H1 (cell line): ENCODE data around the gene PRX. TPM values are rescaled to one million over a fixed set of nuclear protein-coding genes. Genes with fewer than 3 reads are reported as not detected.

Experiments used
- CTCF ChIA-PET: fragments of 300-600 bp; sonication (Branson Sonifier 250); formaldehyde crosslinking; loops from one replicate; lab custom pipeline; 2021; ENCODE audit not compliant: partially characterized antibody; lab: Charles Lee
- POLR2A ChIA-PET: fragments of 300-600 bp; sonication (Branson Sonifier 250); formaldehyde crosslinking; loops from one replicate; lab custom pipeline; 2021; ENCODE audit warnings: inconsistent platforms; ENCODE audit not compliant: partially characterized antibody; lab: Charles Lee
- DNase-seq, 2 experiments: peaks; one replicate each; pipeline versions ENCODE4 v3.0.0 to v3.0.0-alpha.2; 2010 to 2022; ENCODE audit warnings: low spot score in 2 of 2, low read depth in 1 of 2, mixed read lengths in 1 of 2
- FAIRE-seq: peaks from 2 replicates; lab custom pipeline; 2011; peaks lifted over from hg19 to GRCh38; lab: Jason Lieb, UNC
- H2AFZ ChIP-seq: 2 replicates; pipeline ENCODE4 v1.8.1; 2012; ENCODE audit warnings: low read length, inconsistent platforms
- H2AK5ac ChIP-seq: 2 replicates; pipeline ENCODE4 v1.6.1; 2013; ENCODE audit warnings: low read depth, low read length
- H2BK120ac ChIP-seq: replicated peaks from 2 replicates; pipeline ENCODE3; 2013; ENCODE audit warnings: low read depth, low read length, inconsistent platforms
- H2BK12ac ChIP-seq: 2 replicates; pipeline ENCODE4 v1.6.1; 2013; ENCODE audit warnings: low read depth, low read length
- H2BK15ac ChIP-seq: 2 replicates; pipeline ENCODE4 v1.6.1; 2013; ENCODE audit warnings: low read length
- H2BK20ac ChIP-seq: 2 replicates; pipeline ENCODE4 v1.6.1; 2013; ENCODE audit warnings: low read length
- H2BK5ac ChIP-seq: 2 replicates; pipeline ENCODE4 v1.6.1; 2013; ENCODE audit warnings: low read depth, low read length
- H3K14ac ChIP-seq: 2 replicates; pipeline ENCODE4 v1.6.1; 2013; ENCODE audit warnings: inconsistent platforms; ENCODE audit not compliant: insufficient read length
- H3K18ac ChIP-seq: 2 replicates; pipeline ENCODE4 v1.6.1; 2013; ENCODE audit warnings: low read length; ENCODE audit errors: extremely low read depth
- H3K23ac ChIP-seq: 2 replicates; pipeline ENCODE4 v1.6.1; 2013; ENCODE audit warnings: inconsistent platforms; ENCODE audit not compliant: insufficient read length
- H3K23me2 ChIP-seq: 2 replicates; pipeline ENCODE4 v1.6.1; 2013; ENCODE audit warnings: low read depth, low read length
- H3K27ac ChIP-seq: 2 replicates; pipeline ENCODE4 v1.6.1; 2011; ENCODE audit warnings: low read depth, low read length, inconsistent platforms
- H3K27me3 ChIP-seq, 4 experiments: replicated peaks in 1 of 4; 1 replicate in 1 of 4; 2 replicates in 3 of 4; pipeline versions ENCODE4 v1.6.1 to v1.8.1; 2011 to 2013; ENCODE audit warnings: low read length in 3 of 4, mild to moderate bottlenecking in 3 of 4, inconsistent platforms in 2 of 4, mixed read lengths in 2 of 4, moderate library complexity in 1 of 4; ENCODE audit not compliant: control insufficient read depth in 3 of 4, insufficient read depth in 3 of 4; ENCODE audit errors: extremely low read depth in 1 of 4
- H3K36me3 ChIP-seq, 4 experiments: 2 replicates each; pipeline versions ENCODE4 v1.6.1 to v1.8.1; 2011 to 2013; ENCODE audit warnings: mild to moderate bottlenecking in 4 of 4, low read length in 3 of 4, moderate library complexity in 2 of 4, control low read depth in 1 of 4, inconsistent platforms in 1 of 4; ENCODE audit not compliant: insufficient read depth in 4 of 4, control insufficient read depth in 2 of 4
- H3K4ac ChIP-seq: replicated peaks from 2 replicates; pipeline ENCODE3; 2013; ENCODE audit warnings: low read length, low read depth, mixed read lengths, inconsistent platforms; ENCODE audit not compliant: insufficient read length
- H3K4me1 ChIP-seq, 4 experiments: replicated peaks in 1 of 4; 1 replicate in 1 of 4; 2 replicates in 3 of 4; pipeline versions ENCODE4 v1.6.1 to v1.8.1; 2011 to 2013; ENCODE audit warnings: low read length in 3 of 4, inconsistent platforms in 2 of 4, mixed read lengths in 1 of 4; ENCODE audit not compliant: insufficient read depth in 4 of 4, control insufficient read depth in 3 of 4
- H3K4me2 ChIP-seq, 2 experiments: 2 replicates each; pipeline versions ENCODE4 v1.6.1 to v1.8.1; 2011 to 2013; ENCODE audit warnings: low read depth in 2 of 2, low read length in 2 of 2, control low read depth in 1 of 2, inconsistent platforms in 1 of 2, mild to moderate bottlenecking in 1 of 2; ENCODE audit not compliant: insufficient read depth in 1 of 2
- H3K4me3 ChIP-seq, 4 experiments: fragments of 200-600, 300-600 bp in 1 of 4; sonication (generic), shearing (Covaris generic), sonication (Bioruptor Twin) in 1 of 4; 2 replicates each; pipeline versions ENCODE4 v1.5.1 to v1.8.1; 2011 to 2016; ENCODE audit warnings: low read length in 4 of 4, low read depth in 3 of 4, control low read depth in 2 of 4, inconsistent platforms in 2 of 4, mild to moderate bottlenecking in 2 of 4, mixed read lengths in 1 of 4, moderate library complexity in 1 of 4; ENCODE audit not compliant: insufficient read depth in 2 of 4; ENCODE audit errors: extremely low read depth in 1 of 4
- H3K56ac ChIP-seq: replicated peaks from 2 replicates; pipeline ENCODE3; 2013; ENCODE audit warnings: low read depth, mild to moderate bottlenecking, mixed read lengths, low read length, inconsistent platforms; ENCODE audit not compliant: insufficient read length
- H3K79me1 ChIP-seq: 2 replicates; pipeline ENCODE4 v1.6.1; 2013; ENCODE audit warnings: low read depth, low read length, control low read depth
- H3K79me2 ChIP-seq, 2 experiments: 2 replicates each; pipeline versions ENCODE4 v1.6.1 to v1.8.1; 2012 to 2013; ENCODE audit warnings: low read length in 2 of 2, mild to moderate bottlenecking in 2 of 2, inconsistent platforms in 1 of 2; ENCODE audit not compliant: insufficient read depth in 2 of 2, control insufficient read depth in 1 of 2
- H3K9ac ChIP-seq, 4 experiments: replicated peaks in 1 of 4; 1 replicate in 1 of 4; 2 replicates in 3 of 4; pipeline versions ENCODE4 v1.6.1 to v1.8.1; 2011 to 2013; ENCODE audit warnings: low read depth in 3 of 4, low read length in 3 of 4, control low read depth in 2 of 4, mild to moderate bottlenecking in 2 of 4, moderate library complexity in 2 of 4, inconsistent platforms in 1 of 4; ENCODE audit errors: extremely low read depth in 1 of 4
- H3K9me3 ChIP-seq, 2 experiments: 2 replicates each; pipeline versions ENCODE4 v1.6.1 to v1.8.1; 2012 to 2013; ENCODE audit warnings: mild to moderate bottlenecking in 2 of 2, moderate library complexity in 2 of 2, control low read depth in 1 of 2, inconsistent platforms in 1 of 2, low read depth in 1 of 2, low read length in 1 of 2, mixed read lengths in 1 of 2; ENCODE audit not compliant: insufficient read depth in 2 of 2
- H4K20me1 ChIP-seq, 2 experiments: replicated peaks in 1 of 2; 2 replicates each; pipeline versions ENCODE3 to v1.8.1; 2011 to 2013; ENCODE audit warnings: inconsistent platforms in 2 of 2, low read length in 2 of 2, mild to moderate bottlenecking in 1 of 2; ENCODE audit not compliant: insufficient read depth in 2 of 2, control insufficient read depth in 1 of 2
- H4K5ac ChIP-seq: 2 replicates; pipeline ENCODE4 v1.6.1; 2013; ENCODE audit warnings: low read length, low read depth, mixed read lengths, inconsistent platforms; ENCODE audit not compliant: insufficient read length
- H4K8ac ChIP-seq: 2 replicates; pipeline ENCODE4 v1.8.0; 2013; ENCODE audit warnings: mild to moderate bottlenecking, moderate library complexity, low read length, inconsistent platforms; ENCODE audit not compliant: insufficient read depth; ENCODE audit errors: extremely low read depth
- H4K91ac ChIP-seq: replicated peaks from 2 replicates; pipeline ENCODE3; 2013; ENCODE audit warnings: low read length, mixed read lengths, inconsistent platforms; ENCODE audit not compliant: insufficient read length
- BCL11A ChIP-seq, 2 experiments: IDR thresholded peaks; one replicate each; pipeline ENCODE4 v1.6.1; 2011; ENCODE audit warnings: low read depth in 2 of 2, low read length in 2 of 2, mild to moderate bottlenecking in 2 of 2
- CBX8 ChIP-seq: fragments of 300-800, 300-1000 bp; sonication (generic); IDR thresholded peaks from 2 replicates; pipeline ENCODE4 v1.7.1; 2016; ENCODE audit warnings: low read depth, low read length, borderline replicate concordance
- CHD2 ChIP-seq: IDR thresholded peaks from 2 replicates; pipeline ENCODE4 v1.6.1; 2012; ENCODE audit warnings: low read length, improper control_type of control experiment
- GTF2F1 ChIP-seq: IDR thresholded peaks from 2 replicates; pipeline ENCODE4 v1.6.1; 2012; ENCODE audit warnings: low read depth, low read length, improper control_type of control experiment, borderline replicate concordance
- JUN ChIP-seq: IDR thresholded peaks from 2 replicates; pipeline ENCODE4 v1.6.1; 2011; ENCODE audit warnings: low read depth, mild to moderate bottlenecking, improper control_type of control experiment, low read length
- KDM1A ChIP-seq: fragments of 200-600, 300-600 bp; sonication (generic); IDR thresholded peaks from 2 replicates; pipeline ENCODE4 v1.7.1; 2016; ENCODE audit warnings: mild to moderate bottlenecking, low read length, borderline replicate concordance
- MAFK ChIP-seq: IDR thresholded peaks from 2 replicates; pipeline ENCODE4 v1.6.1; 2012; ENCODE audit warnings: low read depth, mild to moderate bottlenecking, improper control_type of control experiment, low read length
- RBBP5 ChIP-seq: IDR thresholded peaks from 2 replicates; pipeline ENCODE4 v1.7.1; 2012; ENCODE audit warnings: low read depth, mild to moderate bottlenecking, inconsistent platforms, low read length, moderate library complexity, borderline replicate concordance
- SP2 ChIP-seq: IDR thresholded peaks from 2 replicates; pipeline ENCODE4 v1.6.1; 2012; ENCODE audit warnings: mild to moderate bottlenecking, low read length, inconsistent platforms
- TAF1 ChIP-seq: IDR thresholded peaks from 2 replicates; pipeline ENCODE4 v1.6.1; 2011; ENCODE audit warnings: mild to moderate bottlenecking, low read depth, low read length
- TCF12 ChIP-seq: IDR thresholded peaks from 2 replicates; pipeline ENCODE4 v1.6.1; 2011; ENCODE audit warnings: low read depth, mild to moderate bottlenecking, low read length
- WGBS, 2 experiments: shearing (Covaris generic) in 1 of 2; methylation state at CpG; one replicate each; pipeline versions ENCODE4 v1.1.6 to v1.1.7; 2013 to 2015; ENCODE audit warnings: low lambda C conversion rate in 2 of 2, mixed read lengths in 2 of 2, inconsistent platforms in 1 of 2, low coverage in 1 of 2, missing lambda C conversion rate in 1 of 2; ENCODE audit not compliant: insufficient replicate concordance in 2 of 2, insufficient coverage in 1 of 2, insufficient read length in 1 of 2; ENCODE audit errors: extremely low coverage in 1 of 2, missing lambda C conversion rate in 1 of 2; 5-methylcytosine and 5-hydroxymethylcytosine counted together
- polyA plus RNA-seq, 7 experiments: library from polyadenylated mRNA; depleted of rRNA in 3 of 7; stranded (reverse) in 5 of 7; unstranded in 2 of 7; fragments of >200 nt in 5 of 7; fragments of 200-250 nt in 2 of 7; gene quantifications; 1 replicate in 5 of 7; 2 replicates in 1 of 7; 4 replicates in 1 of 7; pipeline versions ENCODE4 v1.2.1 to v1.2.3, GENCODE V29; 2011 to 2013; ENCODE audit warnings: missing spikeins in 2 of 7, mixed read lengths in 2 of 7
- total RNA-seq: library from RNA; stranded (reverse); fragmentation: NEBNext Ultra II Directional; extraction: Animal tissue kit (Norgen Biotek cat#: 25700); gene quantifications from 2 replicates; pipeline ENCODE4 v1.2.1, GENCODE V29; 2021
- TF ChIP-seq, protein P1 (sequence below): IDR thresholded peaks from 2 replicates; pipeline ENCODE4 v1.6.1; 2011; ENCODE audit warnings: low read length, improper control_type of control experiment

PRX gene
- total and polyA plus RNA-seq, 2 of the 8 experiments (the other 6 are each of a cell fraction or from before 2014, with no cell fraction given), result 2.8 to 5.8 TPM

GRCh38 chr19:40355975-40356680 is 57.0 kb downstream of the PRX start:
- H2AFZ ChIP-seq, result no peak overlapping the region
- no peaks in the 10 kb centered on the region for H3K27me3 ChIP-seq
- H2BK120ac ChIP-seq, result no peak overlapping the region
- H3K4me1 ChIP-seq, result no peaks in the 10 kb centered on the region; a peak in 1 of 7 replicates
- H2BK5ac ChIP-seq, result no peak overlapping the region
- peak overlapping the region; percentile 50; the same call in 1 of the 2 replicates for H2BK12ac ChIP-seq
- H4K5ac ChIP-seq, result no peak overlapping the region
- H2AK5ac ChIP-seq, result 0 out of 2 replicates have a peak overlapping the region, but pooled peaks have one; percentile 24
- H2BK20ac ChIP-seq, result no peak overlapping the region
- no peaks in the 10 kb centered on the region for H3K9me3 ChIP-seq
- no peak for FAIRE-seq
- no peaks in the 10 kb centered on the region for H3K79me2 ChIP-seq
- ChIA-PET POLR2A (interaction anchor here (0.5 to 2.6 kb wide), 3 partner anchors 10 to 52 kb away, joined by 3 to 9 read pairs (median 3); no protein-coding TSS in a partner anchor), CTCF (interaction anchor here (0.6 to 1.9 kb wide), 7 partner anchors 10 to 139 kb away, joined by 3 to 6 read pairs (median 4); no protein-coding TSS in a partner anchor)
- no peak overlapping the region for H3K23ac ChIP-seq
- no peaks in the 10 kb centered on the region; the same call in 1 of the 2 replicates for H3K79me1 ChIP-seq
- no peak overlapping the region for H3K4ac ChIP-seq
- no peak overlapping the region for H3K4me3 ChIP-seq
- no peak overlapping the region for H3K9ac ChIP-seq
- H2BK15ac ChIP-seq, result no peak overlapping the region
- no peak overlapping the region for H3K18ac ChIP-seq
- H3K56ac ChIP-seq, result no peak overlapping the region
- H3K4me2 ChIP-seq, result no peak overlapping the region
- H4K8ac ChIP-seq, result peak overlapping the region; percentile 28; the same call in 1 of the 2 replicates
- peaks cover 0 to 6% of the 10 kb centered on the region in 2 experiments for H4K20me1 ChIP-seq
- no peak for DNase-seq
- H3K23me2 ChIP-seq, result no peaks in the 10 kb centered on the region
- H3K27ac ChIP-seq, result no peak overlapping the region
- H4K91ac ChIP-seq, result no peak overlapping the region
- no peaks in the 10 kb centered on the region for H3K36me3 ChIP-seq
- no peak overlapping the region for H3K14ac ChIP-seq
- WGBS, 2 experiments, result 83% methylated on average over 9 of the region's 9 CpGs; no CpG with 5 or more reads in 1 of the 2 experiments
- TF ChIP-seq GTF2F1 (no peak), KDM1A (no peak), CHD2 (no peak), RBBP5 (no peak), MAFK (no peak), BCL11A (IDR thresholded peaks at IDR 0.05; ENCODE audit: low read depth in 2 of 2, low read length in 2 of 2) (no peak), CBX8 (no peak), TCF12 (no peak), SP2 (no peak), JUN (no peak), TAF1 (no peak)
- TF ChIP-seq, protein P1, sequence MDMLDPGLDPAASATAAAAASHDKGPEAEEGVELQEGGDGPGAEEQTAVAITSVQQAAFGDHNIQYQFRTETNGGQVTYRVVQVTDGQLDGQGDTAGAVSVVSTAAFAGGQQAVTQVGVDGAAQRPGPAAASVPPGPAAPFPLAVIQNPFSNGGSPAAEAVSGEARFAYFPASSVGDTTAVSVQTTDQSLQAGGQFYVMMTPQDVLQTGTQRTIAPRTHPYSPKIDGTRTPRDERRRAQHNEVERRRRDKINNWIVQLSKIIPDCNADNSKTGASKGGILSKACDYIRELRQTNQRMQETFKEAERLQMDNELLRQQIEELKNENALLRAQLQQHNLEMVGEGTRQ, result no peak
